Ascending aorta (tissue), 2 donors: ENCODE measurements around the gene EMP2. TPM values are rescaled to one million over a fixed set of nuclear protein-coding genes. Genes with fewer than 3 reads are reported as not detected.

ENCODE experiments used
- DNase-seq, 2 donors: peaks; one replicate each; pipeline ENCODE4 v3.0.0-alpha.2; 2019; ENCODE audit warnings: low spot score in 2 of 2
- H3K27ac ChIP-seq, 2 donors: fragments of 200-600 bp; sonication (generic); one replicate each; pipeline ENCODE4 v1.5.1; 2016 to 2017; ENCODE audit warnings: mild to moderate bottlenecking in 1 of 2
- H3K27me3 ChIP-seq: fragments of 200-600 bp; sonication (generic); one replicate; pipeline ENCODE4 v1.5.1; 2017
- H3K36me3 ChIP-seq, 2 donors: fragments of 200-600 bp; sonication (generic); one replicate each; pipeline ENCODE4 v1.5.1; 2016
- H3K4me1 ChIP-seq, 2 donors: fragments of 200-600 bp; sonication (generic); one replicate each; pipeline ENCODE4 v1.5.1; 2016 to 2017; ENCODE audit warnings: mild to moderate bottlenecking in 1 of 2
- H3K4me3 ChIP-seq, 2 donors: fragments of 200-600 bp; sonication (generic); one replicate each; pipeline ENCODE4 v1.5.1; 2016 to 2017; ENCODE audit warnings: mild to moderate bottlenecking in 1 of 2
- H3K9me3 ChIP-seq, 2 donors: fragments of 200-600 bp; sonication (generic); one replicate each; pipeline ENCODE4 v1.5.1; 2016
- CTCF ChIP-seq, 3 experiments: fragments of 200-600 bp in 2 of 3; fragments of 450-650 bp in 1 of 3; sonication (generic) in 2 of 3; IDR thresholded peaks; one replicate each; pipeline ENCODE4 v1.5.1; 2016 to 2019; ENCODE audit warnings: antibody characterized with exemption in 3 of 3, mild to moderate bottlenecking in 1 of 3, moderate library complexity in 1 of 3
- intact Hi-C: fragments of 100-400 bp; cut with DNase I; formaldehyde crosslinking; loops from one replicate; pipeline ENCODE4 v1.15.1; 2023
- total RNA-seq: library from RNA; depleted of rRNA; stranded (reverse); fragments of >200 nt; gene quantifications from one replicate; pipeline ENCODE4 v1.1.0, GENCODE V29; 2016

Gene EMP2
- total RNA-seq, 1 donor from 2014 or later = 49.2 TPM

- Histone ChIP-seq H3K4me1 (peaks cover 0 to 13% of the 10 kb centered on the region in 2 donors), H3K36me3 (peaks cover 0 to 14% of the 10 kb centered on the region in 2 donors), H3K27ac (no peak overlapping the region), H3K4me3 (no peak overlapping the region), H3K27me3 (no peaks in the 10 kb centered on the region), H3K9me3 (no peaks in the 10 kb centered on the region)
- no peak for TF ChIP-seq CTCF (IDR thresholded peaks at IDR 0.05)
- DNase-seq = no peak
- intact Hi-C loops = no loop called here
Observed at GRCh38 chr16:10485698-10486382, 94.6 kb downstream of the EMP2 start.

- DNase-seq = no peak
- TF ChIP-seq CTCF (IDR thresholded peaks at IDR 0.05) = no peak
- no peak overlapping the region for H3K4me3 ChIP-seq
- peaks cover 0 to 8% of the 10 kb centered on the region in 2 donors for H3K4me1 ChIP-seq
- no peaks in the 10 kb centered on the region for H3K9me3 ChIP-seq
- H3K27me3 ChIP-seq = no peaks in the 10 kb centered on the region
- intact Hi-C loops = no loop called here
- H3K36me3 ChIP-seq = peaks cover 0 to 19% of the 10 kb centered on the region in 2 donors
- no peak overlapping the region for H3K27ac ChIP-seq
Observed at GRCh38 chr16:10485159-10485558, 95.2 kb downstream of the EMP2 start.

GRCh38 chr16:10480151-10480550 is 100.2 kb downstream of the EMP2 start:
- Histone ChIP-seq H3K27me3 (no peaks in the 10 kb centered on the region), H3K4me1 (no peaks in the 10 kb centered on the region), H3K9me3 (peaks cover 0 to 3% of the 10 kb centered on the region in 2 donors), H3K27ac (no peak overlapping the region), H3K36me3 (peaks cover 3 to 21% of the 10 kb centered on the region in 2 donors), H3K4me3 (no peak overlapping the region)
- DNase-seq = no peak
- TF ChIP-seq CTCF (IDR thresholded peaks at IDR 0.05) = no peak
- intact Hi-C loops = no loop called here

Other genes with a start within 250 kb of the EMP2 start
- gene ATF7IP2, start 194.5 kb downstream of the EMP2 start, total RNA-seq = not detected
- gene TEKT5, start 114.3 kb upstream of the EMP2 start, total RNA-seq = not detected
- 13.3 TPM for gene NUBP1, start 163.2 kb upstream of the EMP2 start, total RNA-seq
- gene TVP23A, start 238.2 kb upstream of the EMP2 start, total RNA-seq = not detected